ENCODE measurements around the gene LBX2. TPM values are rescaled to one million over a fixed set of nuclear protein-coding genes. Genes with fewer than 3 reads are reported as not detected.

The LBX2 gene
- total and polyA plus RNA-seq, 9 of the 15 experiments (the other 6 are each of a cell fraction or from before 2014, with no cell fraction given), result 0.39 to 6.2 (median 1.8) TPM; not detected in 1

DNA sequence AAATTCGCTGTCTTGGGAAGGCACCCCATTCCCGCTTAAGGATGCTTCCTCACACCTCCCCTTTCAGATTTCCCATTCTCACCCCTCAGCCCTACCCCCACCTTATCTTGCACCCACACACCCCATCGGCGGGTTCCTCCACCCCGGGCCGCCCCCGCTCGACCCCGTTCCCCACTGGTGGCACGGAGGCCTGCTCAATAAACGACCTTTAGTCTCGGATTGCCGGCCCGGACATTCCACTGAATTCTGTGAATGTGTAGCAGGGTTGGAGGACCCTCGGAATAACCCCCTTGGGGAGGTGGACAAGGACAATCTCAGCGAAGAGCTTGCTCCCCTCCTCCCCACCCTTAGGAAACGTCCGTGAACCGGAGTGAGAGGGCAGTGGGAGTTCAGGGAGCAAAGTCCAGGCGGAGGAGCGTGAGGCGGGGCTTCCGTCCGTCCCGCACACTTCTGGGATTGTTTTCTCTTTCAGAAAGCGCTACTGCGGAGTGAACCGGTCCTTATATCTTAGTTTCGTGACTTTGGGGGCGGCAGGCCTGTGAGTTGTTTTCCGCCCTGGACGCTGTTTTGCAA, 2.8 kb upstream of the LBX2 start (continued):
- TF ChIP-seq, protein P1, sequence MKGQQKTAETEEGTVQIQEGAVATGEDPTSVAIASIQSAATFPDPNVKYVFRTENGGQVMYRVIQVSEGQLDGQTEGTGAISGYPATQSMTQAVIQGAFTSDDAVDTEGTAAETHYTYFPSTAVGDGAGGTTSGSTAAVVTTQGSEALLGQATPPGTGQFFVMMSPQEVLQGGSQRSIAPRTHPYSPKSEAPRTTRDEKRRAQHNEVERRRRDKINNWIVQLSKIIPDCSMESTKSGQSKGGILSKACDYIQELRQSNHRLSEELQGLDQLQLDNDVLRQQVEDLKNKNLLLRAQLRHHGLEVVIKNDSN (CRISPR knock-in tag; IDR thresholded peaks at IDR 0.05), result no peak
- TF ChIP-seq, protein P2, sequence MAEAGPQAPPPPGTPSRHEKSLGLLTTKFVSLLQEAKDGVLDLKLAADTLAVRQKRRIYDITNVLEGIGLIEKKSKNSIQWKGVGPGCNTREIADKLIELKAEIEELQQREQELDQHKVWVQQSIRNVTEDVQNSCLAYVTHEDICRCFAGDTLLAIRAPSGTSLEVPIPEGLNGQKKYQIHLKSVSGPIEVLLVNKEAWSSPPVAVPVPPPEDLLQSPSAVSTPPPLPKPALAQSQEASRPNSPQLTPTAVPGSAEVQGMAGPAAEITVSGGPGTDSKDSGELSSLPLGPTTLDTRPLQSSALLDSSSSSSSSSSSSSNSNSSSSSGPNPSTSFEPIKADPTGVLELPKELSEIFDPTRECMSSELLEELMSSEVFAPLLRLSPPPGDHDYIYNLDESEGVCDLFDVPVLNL (CRISPR knock-in tag; IDR thresholded peaks at IDR 0.05; ENCODE audit: low read depth), result no peak
- TF ChIP-seq MEF2D (tag; conservative IDR thresholded peaks at IDR 0.05; ENCODE audit: low read depth) (no peak), DACH1 (IDR thresholded peaks at IDR 0.05; ENCODE audit: partially characterized antibody) (no peak), FOS (IDR thresholded peaks at IDR 0.05; ENCODE audit: extremely low read depth, insufficient read length) (no peak), ZFPM2 (CRISPR knock-in tag; IDR thresholded peaks at IDR 0.05) (no peak), SMAD4 (CRISPR knock-in tag; conservative IDR thresholded peaks at IDR 0.05) (no peak), POLR2AphosphoS5 (IDR thresholded peaks at IDR 0.05; ENCODE audit: control insufficient read depth, insufficient read depth, low read depth, low read length) (peak; percentile 24; the same call in 1 of the 2 replicates), PHF8 (IDR thresholded peaks at IDR 0.05; ENCODE audit: borderline replicate concordance, low read length) (no peak), YY1 (IDR thresholded peaks at IDR 0.05; ENCODE audit: borderline replicate concordance in 1 of 3, control insufficient read depth in 1 of 3, extremely low read depth in 1 of 3, insufficient read depth in 3 of 3, insufficient read length in 1 of 3, insufficient replicate concordance in 2 of 3, low read depth in 1 of 3, low read length in 2 of 3) (no peak)
- TF ChIP-seq, protein P3, sequence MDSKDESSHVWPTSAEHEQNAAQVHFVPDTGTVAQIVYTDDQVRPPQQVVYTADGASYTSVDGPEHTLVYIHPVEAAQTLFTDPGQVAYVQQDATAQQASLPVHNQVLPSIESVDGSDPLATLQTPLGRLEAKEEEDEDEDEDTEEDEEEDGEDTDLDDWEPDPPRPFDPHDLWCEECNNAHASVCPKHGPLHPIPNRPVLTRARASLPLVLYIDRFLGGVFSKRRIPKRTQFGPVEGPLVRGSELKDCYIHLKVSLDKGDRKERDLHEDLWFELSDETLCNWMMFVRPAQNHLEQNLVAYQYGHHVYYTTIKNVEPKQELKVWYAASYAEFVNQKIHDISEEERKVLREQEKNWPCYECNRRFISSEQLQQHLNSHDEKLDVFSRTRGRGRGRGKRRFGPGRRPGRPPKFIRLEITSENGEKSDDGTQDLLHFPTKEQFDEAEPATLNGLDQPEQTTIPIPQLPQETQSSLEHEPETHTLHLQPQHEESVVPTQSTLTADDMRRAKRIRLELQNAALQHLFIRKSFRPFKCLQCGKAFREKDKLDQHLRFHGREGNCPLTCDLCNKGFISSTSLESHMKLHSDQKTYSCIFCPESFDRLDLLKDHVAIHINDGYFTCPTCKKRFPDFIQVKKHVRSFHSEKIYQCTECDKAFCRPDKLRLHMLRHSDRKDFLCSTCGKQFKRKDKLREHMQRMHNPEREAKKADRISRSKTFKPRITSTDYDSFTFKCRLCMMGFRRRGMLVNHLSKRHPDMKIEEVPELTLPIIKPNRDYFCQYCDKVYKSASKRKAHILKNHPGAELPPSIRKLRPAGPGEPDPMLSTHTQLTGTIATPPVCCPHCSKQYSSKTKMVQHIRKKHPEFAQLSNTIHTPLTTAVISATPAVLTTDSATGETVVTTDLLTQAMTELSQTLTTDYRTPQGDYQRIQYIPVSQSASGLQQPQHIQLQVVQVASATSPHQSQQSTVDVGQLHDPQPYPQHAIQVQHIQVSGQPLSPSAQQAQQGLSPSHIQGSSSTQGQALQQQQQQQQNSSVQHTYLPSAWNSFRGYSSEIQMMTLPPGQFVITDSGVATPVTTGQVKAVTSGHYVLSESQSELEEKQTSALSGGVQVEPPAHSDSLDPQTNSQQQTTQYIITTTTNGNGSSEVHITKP (IDR thresholded peaks at IDR 0.05; ENCODE audit: partially characterized antibody), result no peak
- TF ChIP-seq, protein P4, sequence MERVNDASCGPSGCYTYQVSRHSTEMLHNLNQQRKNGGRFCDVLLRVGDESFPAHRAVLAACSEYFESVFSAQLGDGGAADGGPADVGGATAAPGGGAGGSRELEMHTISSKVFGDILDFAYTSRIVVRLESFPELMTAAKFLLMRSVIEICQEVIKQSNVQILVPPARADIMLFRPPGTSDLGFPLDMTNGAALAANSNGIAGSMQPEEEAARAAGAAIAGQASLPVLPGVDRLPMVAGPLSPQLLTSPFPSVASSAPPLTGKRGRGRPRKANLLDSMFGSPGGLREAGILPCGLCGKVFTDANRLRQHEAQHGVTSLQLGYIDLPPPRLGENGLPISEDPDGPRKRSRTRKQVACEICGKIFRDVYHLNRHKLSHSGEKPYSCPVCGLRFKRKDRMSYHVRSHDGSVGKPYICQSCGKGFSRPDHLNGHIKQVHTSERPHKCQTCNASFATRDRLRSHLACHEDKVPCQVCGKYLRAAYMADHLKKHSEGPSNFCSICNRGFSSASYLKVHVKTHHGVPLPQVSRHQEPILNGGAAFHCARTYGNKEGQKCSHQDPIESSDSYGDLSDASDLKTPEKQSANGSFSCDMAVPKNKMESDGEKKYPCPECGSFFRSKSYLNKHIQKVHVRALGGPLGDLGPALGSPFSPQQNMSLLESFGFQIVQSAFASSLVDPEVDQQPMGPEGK (CRISPR knock-in tag; IDR thresholded peaks at IDR 0.05; ENCODE audit: borderline replicate concordance), result no peak
- TF ChIP-seq, protein P5, sequence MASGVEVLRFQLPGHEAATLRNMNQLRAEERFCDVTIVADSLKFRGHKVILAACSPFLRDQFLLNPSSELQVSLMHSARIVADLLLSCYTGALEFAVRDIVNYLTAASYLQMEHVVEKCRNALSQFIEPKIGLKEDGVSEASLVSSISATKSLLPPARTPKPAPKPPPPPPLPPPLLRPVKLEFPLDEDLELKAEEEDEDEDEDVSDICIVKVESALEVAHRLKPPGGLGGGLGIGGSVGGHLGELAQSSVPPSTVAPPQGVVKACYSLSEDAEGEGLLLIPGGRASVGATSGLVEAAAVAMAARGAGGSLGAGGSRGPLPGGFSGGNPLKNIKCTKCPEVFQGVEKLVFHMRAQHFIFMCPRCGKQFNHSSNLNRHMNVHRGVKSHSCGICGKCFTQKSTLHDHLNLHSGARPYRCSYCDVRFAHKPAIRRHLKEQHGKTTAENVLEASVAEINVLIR (CRISPR knock-in tag; IDR thresholded peaks at IDR 0.05), result no peak
- TF ChIP-seq, protein P6, sequence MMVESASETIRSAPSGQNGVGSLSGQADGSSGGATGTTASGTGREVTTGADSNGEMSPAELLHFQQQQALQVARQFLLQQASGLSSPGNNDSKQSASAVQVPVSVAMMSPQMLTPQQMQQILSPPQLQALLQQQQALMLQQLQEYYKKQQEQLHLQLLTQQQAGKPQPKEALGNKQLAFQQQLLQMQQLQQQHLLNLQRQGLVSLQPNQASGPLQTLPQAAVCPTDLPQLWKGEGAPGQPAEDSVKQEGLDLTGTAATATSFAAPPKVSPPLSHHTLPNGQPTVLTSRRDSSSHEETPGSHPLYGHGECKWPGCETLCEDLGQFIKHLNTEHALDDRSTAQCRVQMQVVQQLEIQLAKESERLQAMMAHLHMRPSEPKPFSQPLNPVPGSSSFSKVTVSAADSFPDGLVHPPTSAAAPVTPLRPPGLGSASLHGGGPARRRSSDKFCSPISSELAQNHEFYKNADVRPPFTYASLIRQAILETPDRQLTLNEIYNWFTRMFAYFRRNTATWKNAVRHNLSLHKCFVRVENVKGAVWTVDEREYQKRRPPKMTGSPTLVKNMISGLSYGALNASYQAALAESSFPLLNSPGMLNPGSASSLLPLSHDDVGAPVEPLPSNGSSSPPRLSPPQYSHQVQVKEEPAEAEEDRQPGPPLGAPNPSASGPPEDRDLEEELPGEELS (CRISPR knock-in tag; IDR thresholded peaks at IDR 0.05; ENCODE audit: borderline replicate concordance), result no peak

Measured in K562 (cell line).